Measurements from ENCODE around the gene KBTBD6.
A peak's percentile ranks its signal among the peaks of the same experiment; 100 is the strongest.
"Not testable (repeated sequence)": the region's sequence is repeated elsewhere in the genome, so short reads cannot be mapped to it uniquely, and the experiment has no call there.

KBTBD6 gene

DNA sequence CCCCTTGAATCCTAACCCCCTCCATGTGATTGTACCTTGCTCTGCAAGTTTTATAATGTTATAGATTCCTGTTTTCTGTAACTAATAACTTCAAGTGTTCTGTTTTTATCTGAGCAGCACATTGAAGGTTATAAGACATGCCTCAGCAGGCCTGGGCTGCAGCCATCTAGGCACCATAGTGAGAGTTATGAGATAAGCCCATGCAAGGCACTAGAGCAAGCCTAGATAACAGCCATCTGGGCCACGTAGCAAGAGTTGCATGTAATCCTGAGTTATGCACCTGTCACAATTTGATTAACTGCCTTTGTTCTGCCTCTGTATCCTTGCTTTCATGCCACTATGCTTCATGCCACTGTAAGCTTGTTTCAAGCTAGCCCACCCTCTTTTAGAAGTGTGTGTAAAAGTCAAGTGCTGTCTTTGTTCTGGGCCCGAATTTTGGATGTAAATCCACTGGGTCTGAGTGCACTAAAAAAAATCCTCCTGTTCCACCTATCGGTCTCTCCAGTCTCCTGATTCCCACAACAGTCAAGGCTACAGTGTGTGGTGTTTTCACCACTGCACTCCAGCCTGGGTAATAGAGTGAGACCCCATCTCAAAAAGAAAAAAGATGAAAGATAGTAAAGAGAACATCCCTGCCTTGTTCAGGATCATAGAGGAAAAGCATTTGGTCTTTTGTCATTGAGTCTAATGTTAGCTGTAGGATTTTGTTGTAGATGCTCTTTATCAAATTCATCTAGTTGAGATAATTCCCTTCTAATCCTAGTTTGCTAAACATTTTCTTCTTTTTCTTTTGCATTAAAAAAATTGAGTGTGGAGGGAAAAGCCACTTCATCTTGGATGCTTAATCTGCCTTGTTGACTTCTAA is 16.0 kb upstream of the KBTBD6 start:
- H3K4me1 Mint-ChIP-seq (ENCODE audit: low read depth) = no peaks in the 10 kb centered on the region
- no peak overlapping the region for H3K4me3 Mint-ChIP-seq
- H3K27me3 Mint-ChIP-seq (ENCODE audit: low read depth) = no peaks in the 10 kb centered on the region
- H3K36me3 Mint-ChIP-seq (ENCODE audit: low read depth) = peaks cover 42% of the 10 kb centered on the region
- peaks cover 71% of the 10 kb centered on the region for H3K9me3 Mint-ChIP-seq
- no peak for DNase-seq (ENCODE audit: low spot score)
- no peak overlapping the region for H3K27ac Mint-ChIP-seq

- peaks cover 28% of the 10 kb centered on the region for H3K36me3 Mint-ChIP-seq (ENCODE audit: low read depth)
- no peak overlapping the region for H3K27ac Mint-ChIP-seq
- no peak for DNase-seq (ENCODE audit: low spot score)
- peaks cover 47% of the 10 kb centered on the region for H3K9me3 Mint-ChIP-seq
- H3K4me3 Mint-ChIP-seq = no peak overlapping the region
- no peaks in the 10 kb centered on the region for H3K27me3 Mint-ChIP-seq (ENCODE audit: low read depth)
- no peaks in the 10 kb centered on the region for H3K4me1 Mint-ChIP-seq (ENCODE audit: low read depth)
These were observed 12.7 kb upstream of the KBTBD6 start for GRCh38 chr13:41145136-41145908.

DNA sequence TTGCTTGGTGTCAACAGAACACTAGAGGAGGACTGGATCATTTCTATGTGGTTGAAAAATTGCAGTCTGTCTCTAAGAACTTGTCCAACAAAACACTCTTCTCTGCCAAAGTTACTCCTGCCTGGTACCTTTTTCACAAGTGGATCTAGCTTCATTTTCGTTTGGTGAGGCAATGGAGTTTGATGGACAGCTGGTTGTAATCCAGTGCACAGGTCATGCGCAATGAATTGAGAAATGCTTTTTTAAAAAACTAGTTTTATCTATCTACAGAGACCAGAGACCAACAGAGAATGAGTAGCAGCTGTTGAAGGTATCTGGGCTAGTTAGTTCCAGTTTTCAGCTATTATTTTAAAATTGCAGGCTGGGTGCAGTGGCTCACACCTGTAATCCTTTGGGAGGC is 12.0 kb upstream of the KBTBD6 start:
- Mint-ChIP-seq H3K4me3 (no peak overlapping the region), H3K36me3 (ENCODE audit: low read depth) (peaks cover 22% of the 10 kb centered on the region), H3K9me3 (peaks cover 39% of the 10 kb centered on the region)

GRCh38 chr13:41139296-41139966 is 6.8 kb upstream of the KBTBD6 start:
- Mint-ChIP-seq H3K4me3 (no peak overlapping the region), H3K36me3 (ENCODE audit: low read depth) (peaks cover under 1% of the 10 kb centered on the region)

More for the DNA sequence above, 12.0 kb upstream of the KBTBD6 start:
- DNase-seq (ENCODE audit: low spot score) = no peak
- no peaks in the 10 kb centered on the region for H3K27me3 Mint-ChIP-seq (ENCODE audit: low read depth)
- no peak overlapping the region for H3K27ac Mint-ChIP-seq
- no peaks in the 10 kb centered on the region for H3K4me1 Mint-ChIP-seq (ENCODE audit: low read depth)

DNA sequence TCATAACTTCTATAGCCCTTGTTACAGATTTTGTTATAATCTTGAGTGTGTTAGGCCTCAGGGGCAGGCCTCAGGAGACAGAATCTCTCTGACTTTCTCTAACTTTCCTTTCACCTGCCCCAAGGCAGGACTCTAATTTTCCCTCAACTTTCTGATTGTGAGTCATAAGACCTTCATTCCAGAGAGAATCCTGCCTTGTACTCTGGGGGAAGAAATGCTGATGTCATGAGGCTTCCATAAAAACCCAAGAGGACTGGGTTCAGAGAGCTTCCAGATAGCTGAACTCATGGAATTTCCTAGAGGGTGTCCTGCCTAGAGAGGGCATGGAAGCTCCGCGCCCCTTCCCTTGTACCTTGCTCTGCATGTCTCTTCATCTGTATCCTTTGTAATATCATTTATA is 5.3 kb upstream of the KBTBD6 start:
- no peak for DNase-seq (ENCODE audit: low spot score)
- Mint-ChIP-seq H3K27ac (no peak overlapping the region), H3K4me1 (ENCODE audit: low read depth) (peaks cover 10% of the 10 kb centered on the region), H3K9me3 (no peaks in the 10 kb centered on the region), H3K4me3 (no peak overlapping the region), H3K27me3 (ENCODE audit: low read depth) (no peaks in the 10 kb centered on the region), H3K36me3 (ENCODE audit: low read depth) (no peaks in the 10 kb centered on the region)

More at GRCh38 chr13:41139296-41139966, 6.8 kb upstream of the KBTBD6 start:
- Mint-ChIP-seq H3K27ac (no peak overlapping the region), H3K9me3 (no peaks in the 10 kb centered on the region), H3K4me1 (ENCODE audit: low read depth) (peaks cover 3% of the 10 kb centered on the region), H3K27me3 (ENCODE audit: low read depth) (no peaks in the 10 kb centered on the region)
- DNase-seq (ENCODE audit: low spot score) = no peak

- Mint-ChIP-seq H3K9me3 (no peaks in the 10 kb centered on the region), H3K27ac (no peak overlapping the region), H3K4me3 (no peak overlapping the region), H3K36me3 (ENCODE audit: low read depth) (peaks cover 2% of the 10 kb centered on the region), H3K27me3 (ENCODE audit: low read depth) (no peaks in the 10 kb centered on the region), H3K4me1 (ENCODE audit: low read depth) (peaks cover 10% of the 10 kb centered on the region)
- DNase-seq (ENCODE audit: low spot score) = no peak
These were observed 4.6 kb upstream of the KBTBD6 start for GRCh38 chr13:41137241-41137640.

DNA sequence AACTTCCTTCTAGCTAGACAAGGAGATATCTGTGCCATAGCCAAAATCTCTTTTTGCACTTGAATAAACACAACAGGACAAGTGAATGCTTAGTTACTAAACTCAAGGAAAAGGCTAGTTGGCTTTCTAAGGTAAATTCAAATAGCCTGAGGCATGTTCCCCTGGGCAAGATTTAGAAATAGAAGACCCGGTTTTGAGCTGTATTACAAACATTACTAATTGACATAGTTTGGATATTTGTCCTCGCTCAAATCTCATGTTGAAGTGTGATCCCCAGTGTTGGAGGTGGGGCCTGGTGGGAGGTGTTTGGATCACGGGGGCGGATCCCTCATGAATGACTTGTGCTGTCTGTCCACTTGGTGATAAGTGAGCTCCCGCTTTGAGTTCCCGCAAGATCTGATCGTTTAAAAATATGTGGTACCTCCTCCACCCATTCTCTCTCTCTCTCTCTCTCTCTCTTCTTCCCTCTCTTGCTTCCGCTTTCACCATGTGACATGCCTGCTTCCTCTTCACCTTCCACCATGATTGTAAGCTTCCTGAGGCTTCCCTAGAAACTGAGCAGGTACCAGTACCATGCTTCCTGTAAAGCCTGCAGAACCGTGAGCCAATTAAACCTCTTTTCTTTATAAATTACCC is 3.9 kb upstream of the KBTBD6 start:
- H3K27ac Mint-ChIP-seq = no peak overlapping the region
- DNase-seq (ENCODE audit: low spot score) = no peak
- H3K27me3 Mint-ChIP-seq (ENCODE audit: low read depth) = no peaks in the 10 kb centered on the region
- no peak overlapping the region for H3K4me3 Mint-ChIP-seq
- peaks cover 13% of the 10 kb centered on the region for H3K4me1 Mint-ChIP-seq (ENCODE audit: low read depth)
- H3K36me3 Mint-ChIP-seq (ENCODE audit: low read depth) = peaks cover 3% of the 10 kb centered on the region
- H3K9me3 Mint-ChIP-seq = no peaks in the 10 kb centered on the region

DNA sequence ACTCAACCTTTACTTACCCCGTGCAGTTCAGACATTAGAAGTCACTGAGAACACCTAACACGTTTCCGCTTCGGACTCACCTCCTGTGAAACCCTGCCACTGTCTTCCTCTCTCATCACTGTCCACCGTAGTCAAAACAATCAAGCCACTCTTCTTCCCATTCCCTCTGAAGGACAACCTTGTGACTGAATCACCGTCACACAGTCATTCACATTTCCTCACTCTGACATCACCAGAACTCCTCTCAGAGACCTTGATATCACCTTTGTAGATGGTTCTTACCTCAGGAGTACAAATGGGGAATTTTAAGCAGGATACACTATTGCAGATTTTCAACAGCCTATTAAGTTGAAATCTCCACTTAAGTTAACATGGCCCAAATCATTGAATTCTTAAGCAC is 1.3 kb upstream of the KBTBD6 start:
- Mint-ChIP-seq H3K4me3 (peak overlapping the region; percentile 96), H3K27me3 (ENCODE audit: low read depth) (no peaks in the 10 kb centered on the region), H3K9me3 (no peaks in the 10 kb centered on the region), H3K4me1 (ENCODE audit: low read depth) (peaks cover 29% of the 10 kb centered on the region), H3K36me3 (ENCODE audit: low read depth) (peaks cover 7% of the 10 kb centered on the region), H3K27ac (peak overlapping the region; percentile 22)
- no peak for DNase-seq (ENCODE audit: low spot score)

DNA sequence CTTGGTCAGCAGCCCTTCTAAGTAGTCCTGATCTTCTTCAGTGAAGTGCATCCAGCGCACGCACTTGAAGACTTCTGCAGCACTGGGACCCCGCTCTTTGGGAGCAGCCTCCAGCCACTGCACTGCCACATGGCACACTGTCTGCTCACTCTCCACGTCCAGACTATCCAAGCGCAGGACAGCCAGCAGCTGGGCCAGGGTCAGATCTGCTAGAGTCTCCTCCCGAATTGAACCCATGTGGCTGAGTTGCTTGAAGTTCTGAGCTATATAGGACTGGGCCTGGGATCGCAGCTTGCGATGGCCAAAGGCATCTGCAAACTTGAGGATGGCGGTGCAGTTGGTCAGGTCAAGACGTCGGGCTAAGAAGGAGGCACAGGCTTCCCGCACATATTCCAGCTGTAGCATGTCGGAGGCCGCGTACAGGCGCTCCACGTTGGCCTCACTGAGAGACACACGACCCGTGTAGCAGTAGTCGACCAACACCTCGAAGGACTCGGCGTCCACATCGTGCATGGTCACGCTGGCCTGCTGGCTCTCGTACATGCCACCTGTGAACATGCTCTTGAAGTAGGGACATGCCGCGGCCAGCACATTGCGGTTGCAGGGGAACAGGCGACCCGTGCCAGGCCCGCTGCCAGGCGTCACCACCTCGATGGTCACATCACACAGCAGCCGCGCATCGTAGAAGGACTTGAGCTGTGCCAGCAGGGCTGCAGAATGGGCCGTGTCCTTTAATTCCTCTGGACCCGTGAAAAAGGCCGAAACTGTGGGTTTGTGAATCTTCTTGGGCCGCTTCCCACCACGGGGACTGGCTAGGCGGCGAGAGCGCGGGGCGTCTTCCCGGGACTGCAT is 716 bp downstream of the KBTBD6 start:
- H3K27ac Mint-ChIP-seq = peak overlapping the region; percentile 95
- peaks cover 32% of the 10 kb centered on the region for H3K4me1 Mint-ChIP-seq (ENCODE audit: low read depth)
- not testable (repeated sequence) for H3K9me3 Mint-ChIP-seq; DNase-seq (ENCODE audit: low spot score); H3K27me3 Mint-ChIP-seq (ENCODE audit: low read depth)
- H3K4me3 Mint-ChIP-seq = peak overlapping the region; percentile 96
- peaks cover 10% of the 10 kb centered on the region for H3K36me3 Mint-ChIP-seq (ENCODE audit: low read depth)

- Mint-ChIP-seq H3K27ac (peak overlapping the region; percentile 29), H3K4me3 (peak overlapping the region; percentile 96), H3K4me1 (ENCODE audit: low read depth) (peaks cover 32% of the 10 kb centered on the region), H3K36me3 (ENCODE audit: low read depth) (peaks cover 12% of the 10 kb centered on the region)
- not testable (repeated sequence) for H3K9me3 Mint-ChIP-seq; DNase-seq (ENCODE audit: low spot score); H3K27me3 Mint-ChIP-seq (ENCODE audit: low read depth)
These were observed 1.4 kb downstream of the KBTBD6 start for GRCh38 chr13:41131189-41131588.

- no peaks in the 10 kb centered on the region for H3K9me3 Mint-ChIP-seq
- peaks cover 32% of the 10 kb centered on the region for H3K4me1 Mint-ChIP-seq (ENCODE audit: low read depth)
- peak overlapping the region; percentile 96 for H3K4me3 Mint-ChIP-seq
- peak overlapping the region; percentile 54 for H3K27ac Mint-ChIP-seq
- peaks cover 16% of the 10 kb centered on the region for H3K36me3 Mint-ChIP-seq (ENCODE audit: low read depth)
- peak; percentile 7 for DNase-seq (ENCODE audit: low spot score)
- H3K27me3 Mint-ChIP-seq (ENCODE audit: low read depth) = no peaks in the 10 kb centered on the region
These were observed 2.2 kb downstream of the KBTBD6 start for GRCh38 chr13:41130356-41130755.

DNA sequence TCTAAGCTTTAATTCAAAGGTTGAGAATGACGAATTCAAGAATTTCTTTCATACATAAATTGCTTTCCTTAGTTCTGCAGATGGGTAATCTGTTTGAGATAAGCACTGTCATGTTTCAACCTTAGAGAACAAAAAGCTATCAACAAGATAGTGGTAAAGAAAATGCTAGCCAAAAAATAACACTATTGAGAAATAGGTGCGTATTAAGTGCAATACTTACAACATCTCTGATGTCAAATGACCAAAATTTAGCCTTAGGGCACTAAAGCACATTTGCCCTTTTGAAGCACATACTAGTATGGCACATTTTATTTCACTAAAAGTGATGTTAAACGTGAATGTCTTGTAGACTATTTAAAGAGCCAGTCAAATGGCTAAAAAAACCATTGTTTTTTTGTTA is 4.9 kb downstream of the KBTBD6 start:
- H3K36me3 Mint-ChIP-seq (ENCODE audit: low read depth) = peaks cover 16% of the 10 kb centered on the region
- H3K27me3 Mint-ChIP-seq (ENCODE audit: low read depth) = no peaks in the 10 kb centered on the region
- no peak overlapping the region for H3K4me3 Mint-ChIP-seq
- H3K9me3 Mint-ChIP-seq = no peaks in the 10 kb centered on the region
- H3K27ac Mint-ChIP-seq = no peak overlapping the region
- no peak for DNase-seq (ENCODE audit: low spot score)
- H3K4me1 Mint-ChIP-seq (ENCODE audit: low read depth) = peaks cover 26% of the 10 kb centered on the region

GRCh38 chr13:41122838-41123237 is 9.8 kb downstream of the KBTBD6 start:
- Mint-ChIP-seq H3K9me3 (no peaks in the 10 kb centered on the region), H3K27ac (no peak overlapping the region), H3K4me1 (ENCODE audit: low read depth) (no peaks in the 10 kb centered on the region), H3K27me3 (ENCODE audit: low read depth) (no peaks in the 10 kb centered on the region), H3K4me3 (no peak overlapping the region), H3K36me3 (ENCODE audit: low read depth) (peaks cover 6% of the 10 kb centered on the region)
- no peak for DNase-seq (ENCODE audit: low spot score)

All from T-helper 2 cell treated with Interferon-gamma antibody and Interleukin-4, amounts not matched to agents 5 μg/mL and 100 μg/mL, for 36 hours (primary cell).